HepG2 (cell line): Measurements from ENCODE around the gene ACOX3.

Experiments
- ATM ChIP-seq: fragments of 450-650 bp; IDR thresholded peaks from 2 replicates; pipeline ENCODE4 v1.7.1; 2017; ENCODE audit warnings: mild to moderate bottlenecking, borderline replicate concordance
- EP300 ChIP-seq, 3 experiments: sonication (generic) in 1 of 3; formaldehyde crosslinking in 1 of 3; IDR thresholded peaks; 2 replicates each; pipeline versions ENCODE4 v1.5.1 to v1.6.1; 2011 to 2020; ENCODE audit warnings: low read depth in 2 of 3, low read length in 2 of 3, borderline replicate concordance in 1 of 3, improper control_type of control experiment in 1 of 3, mild to moderate bottlenecking in 1 of 3, missing genetic modification reagents in 1 of 3, moderate library complexity in 1 of 3
- GLI4 ChIP-seq: sonication (generic); formaldehyde crosslinking; IDR thresholded peaks from 2 replicates; pipeline ENCODE4 v1.5.1; 2020; ENCODE audit warnings: missing genetic modification reagents, mild to moderate bottlenecking, moderate library complexity, borderline replicate concordance
- HDAC6 ChIP-seq: fragments of 200-600 bp; sonication (generic); IDR thresholded peaks from 2 replicates; pipeline ENCODE4 v1.7.0; 2017; ENCODE audit warnings: mild to moderate bottlenecking, antibody characterized with exemption, low read length, low read depth
- HNRNPUL1 ChIP-seq: fragments of 200-400 bp; formaldehyde crosslinking; IDR thresholded peaks from 2 replicates; pipeline ENCODE4 v1.6.1; 2017; ENCODE audit warnings: low read depth, mild to moderate bottlenecking, low read length, moderate library complexity
- JUN ChIP-seq: sonication (generic); formaldehyde crosslinking; IDR thresholded peaks from 2 replicates; pipeline ENCODE4 v1.4.0; 2020; ENCODE audit warnings: mild to moderate bottlenecking, missing genetic modification reagents
- RNF2 ChIP-seq: fragments of 450-650 bp; conservative IDR thresholded peaks from 2 replicates; pipeline ENCODE4 v1.6.1; 2016; ENCODE audit warnings: low read depth
- RXRA ChIP-seq: sonication (generic); formaldehyde crosslinking; IDR thresholded peaks from 2 replicates; pipeline ENCODE4 v1.5.1; 2020; ENCODE audit warnings: missing genetic modification reagents
- SP1 ChIP-seq, 2 experiments: fragments of 450-650 bp in 1 of 2; sonication (generic) in 1 of 2; formaldehyde crosslinking in 1 of 2; IDR thresholded peaks; 2 replicates each; pipeline versions ENCODE4 v1.4.0 to v1.6.1; 2016 to 2020; ENCODE audit warnings: missing genetic modification reagents in 1 of 2
- TBX2 ChIP-seq: sonication (generic); formaldehyde crosslinking; IDR thresholded peaks from 2 replicates; pipeline ENCODE4 v1.5.0; 2020; ENCODE audit warnings: missing genetic modification reagents, mild to moderate bottlenecking, borderline replicate concordance
- TF ChIP-seq, protein P1 (sequence below): sonication (generic); formaldehyde crosslinking; IDR thresholded peaks from 2 replicates; pipeline ENCODE4 v1.8.1; 2023; ENCODE audit warnings: mild to moderate bottlenecking, missing genetic modification reagents, borderline replicate concordance
- TF ChIP-seq, protein P2 (sequence below): sonication (generic); formaldehyde crosslinking; IDR thresholded peaks from 2 replicates; pipeline ENCODE4 v1.4.0; 2020; ENCODE audit warnings: mild to moderate bottlenecking, missing genetic modification reagents
- TF ChIP-seq, protein P3 (sequence below): sonication (generic); formaldehyde crosslinking; IDR thresholded peaks from 2 replicates; pipeline ENCODE4 v1.4.0; 2020; ENCODE audit warnings: missing genetic modification reagents, borderline replicate concordance
- TF ChIP-seq, protein P4 (sequence below): IDR thresholded peaks from 2 replicates; pipeline ENCODE4 v1.4.0; 2020; ENCODE audit warnings: mild to moderate bottlenecking, missing genetic modification reagents

DNA sequence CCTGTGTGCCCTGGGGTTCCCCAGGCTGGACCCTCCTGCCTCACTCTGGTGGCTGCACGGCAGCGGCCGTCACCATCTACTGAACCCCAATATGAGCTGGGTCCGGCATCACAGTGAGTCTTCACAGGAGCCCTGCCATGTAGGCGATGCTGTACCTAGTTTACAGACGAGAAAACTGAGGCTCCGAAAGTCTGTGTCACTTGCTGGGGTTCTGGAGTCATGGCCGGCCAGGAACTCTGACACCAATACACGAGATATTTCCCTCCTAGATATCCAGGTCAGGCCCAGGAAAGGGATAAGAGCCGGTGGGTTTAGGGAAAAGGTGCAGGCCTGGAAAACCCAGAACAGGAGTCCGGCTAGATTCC, 96.6 kb downstream of the ACOX3 start:
- TF ChIP-seq RNF2 (no peak), SP1 (IDR thresholded peaks at IDR 0.05) (no peak), SP1 (CRISPR knock-in tag; IDR thresholded peaks at IDR 0.05) (no peak), TBX2 (CRISPR knock-in tag) (no peak), RXRA (CRISPR knock-in tag) (no peak), HNRNPUL1 (no peak), JUN (no peak), HDAC6 (no peak), ATM (no peak), GLI4 (CRISPR knock-in tag) (no peak), EP300 (IDR thresholded peaks at IDR 0.05; ENCODE audit: low read depth in 2 of 2, low read length in 2 of 2) (no peak), EP300 (CRISPR knock-in tag; IDR thresholded peaks at IDR 0.05; ENCODE audit: borderline replicate concordance) (no peak)
- TF ChIP-seq, protein P1, sequence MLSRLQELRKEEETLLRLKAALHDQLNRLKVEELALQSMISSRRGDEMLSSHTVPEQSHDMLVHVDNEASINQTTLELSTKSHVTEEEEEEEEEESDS: no peak
- TF ChIP-seq, protein P2, sequence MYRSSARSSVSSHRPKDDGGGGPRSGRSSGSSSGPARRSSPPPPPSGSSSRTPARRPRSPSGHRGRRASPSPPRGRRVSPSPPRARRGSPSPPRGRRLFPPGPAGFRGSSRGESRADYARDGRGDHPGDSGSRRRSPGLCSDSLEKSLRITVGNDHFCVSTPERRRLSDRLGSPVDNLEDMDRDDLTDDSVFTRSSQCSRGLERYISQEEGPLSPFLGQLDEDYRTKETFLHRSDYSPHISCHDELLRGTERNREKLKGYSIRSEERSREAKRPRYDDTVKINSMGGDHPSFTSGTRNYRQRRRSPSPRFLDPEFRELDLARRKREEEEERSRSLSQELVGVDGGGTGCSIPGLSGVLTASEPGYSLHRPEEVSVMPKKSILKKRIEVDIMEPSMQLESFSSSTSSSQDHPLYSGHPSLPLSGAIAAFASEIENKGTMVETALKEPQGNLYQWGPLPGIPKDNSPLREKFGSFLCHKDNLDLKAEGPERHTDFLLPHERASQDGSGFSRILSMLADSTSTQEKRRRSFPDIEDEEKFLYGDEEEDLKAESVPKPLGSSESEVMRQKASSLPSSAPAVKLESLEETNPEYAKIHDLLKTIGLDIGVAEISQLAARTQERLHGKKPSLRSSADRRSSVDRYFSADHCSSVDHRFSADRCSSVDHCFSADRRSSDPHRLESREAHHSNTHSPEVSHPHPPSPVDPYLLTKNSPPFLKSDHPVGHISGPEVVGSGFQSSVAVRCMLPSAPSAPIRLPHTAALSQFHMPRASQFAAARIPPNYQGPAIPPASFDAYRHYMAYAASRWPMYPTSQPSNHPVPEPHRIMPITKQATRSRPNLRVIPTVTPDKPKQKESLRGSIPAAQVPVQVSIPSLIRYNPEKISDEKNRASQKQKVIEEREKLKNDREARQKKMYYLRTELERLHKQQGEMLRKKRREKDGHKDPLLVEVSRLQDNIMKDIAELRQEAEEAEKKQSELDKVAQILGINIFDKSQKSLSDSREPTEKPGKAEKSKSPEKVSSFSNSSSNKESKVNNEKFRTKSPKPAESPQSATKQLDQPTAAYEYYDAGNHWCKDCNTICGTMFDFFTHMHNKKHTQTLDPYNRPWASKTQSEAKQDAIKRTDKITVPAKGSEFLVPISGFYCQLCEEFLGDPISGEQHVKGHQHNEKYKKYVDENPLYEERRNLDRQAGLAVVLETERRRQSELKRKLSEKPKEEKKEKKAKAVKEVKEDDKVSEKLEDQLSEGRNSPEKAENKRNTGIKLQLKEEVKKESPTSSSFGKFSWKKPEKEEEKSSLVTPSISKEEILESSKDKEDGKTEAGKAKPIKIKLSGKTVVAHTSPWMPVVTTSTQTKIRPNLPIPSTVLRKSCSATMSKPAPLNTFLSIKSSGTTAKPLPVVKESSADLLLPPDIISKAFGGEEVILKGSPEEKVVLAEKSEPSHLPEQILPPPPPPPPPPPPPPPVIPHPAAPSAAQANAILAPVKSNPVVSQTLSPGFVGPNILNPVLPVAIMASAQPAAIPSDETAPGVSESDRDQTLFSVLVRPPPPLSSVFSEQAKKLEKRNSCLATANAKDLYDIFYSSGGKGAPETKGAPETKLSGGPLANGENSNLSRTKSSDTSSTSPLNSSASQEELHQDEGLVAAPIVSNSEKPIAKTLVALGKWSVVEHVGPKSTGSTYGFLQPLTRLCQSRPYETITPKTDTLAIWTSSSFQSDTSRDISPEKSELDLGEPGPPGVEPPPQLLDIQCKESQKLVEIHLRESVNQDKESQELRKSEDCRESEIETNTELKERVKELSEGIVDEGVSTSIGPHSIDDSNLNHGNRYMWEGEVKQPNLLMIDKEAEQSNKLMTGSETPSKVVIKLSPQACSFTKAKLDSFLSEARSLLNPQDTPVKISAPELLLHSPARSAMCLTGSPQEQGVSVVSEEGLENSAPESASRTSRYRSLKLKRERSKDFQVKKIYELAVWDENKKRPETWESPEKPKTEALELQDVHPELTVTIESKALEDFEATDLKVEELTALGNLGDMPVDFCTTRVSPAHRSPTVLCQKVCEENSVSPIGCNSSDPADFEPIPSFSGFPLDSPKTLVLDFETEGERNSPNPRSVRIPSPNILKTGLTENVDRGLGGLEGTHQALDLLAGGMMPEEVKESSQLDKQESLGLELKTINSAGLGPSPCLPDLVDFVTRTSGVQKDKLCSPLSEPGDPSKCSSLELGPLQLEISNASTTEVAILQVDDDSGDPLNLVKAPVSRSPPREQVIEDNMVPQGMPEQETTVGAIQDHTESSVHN (CRISPR knock-in tag): no peak
- TF ChIP-seq, protein P3, sequence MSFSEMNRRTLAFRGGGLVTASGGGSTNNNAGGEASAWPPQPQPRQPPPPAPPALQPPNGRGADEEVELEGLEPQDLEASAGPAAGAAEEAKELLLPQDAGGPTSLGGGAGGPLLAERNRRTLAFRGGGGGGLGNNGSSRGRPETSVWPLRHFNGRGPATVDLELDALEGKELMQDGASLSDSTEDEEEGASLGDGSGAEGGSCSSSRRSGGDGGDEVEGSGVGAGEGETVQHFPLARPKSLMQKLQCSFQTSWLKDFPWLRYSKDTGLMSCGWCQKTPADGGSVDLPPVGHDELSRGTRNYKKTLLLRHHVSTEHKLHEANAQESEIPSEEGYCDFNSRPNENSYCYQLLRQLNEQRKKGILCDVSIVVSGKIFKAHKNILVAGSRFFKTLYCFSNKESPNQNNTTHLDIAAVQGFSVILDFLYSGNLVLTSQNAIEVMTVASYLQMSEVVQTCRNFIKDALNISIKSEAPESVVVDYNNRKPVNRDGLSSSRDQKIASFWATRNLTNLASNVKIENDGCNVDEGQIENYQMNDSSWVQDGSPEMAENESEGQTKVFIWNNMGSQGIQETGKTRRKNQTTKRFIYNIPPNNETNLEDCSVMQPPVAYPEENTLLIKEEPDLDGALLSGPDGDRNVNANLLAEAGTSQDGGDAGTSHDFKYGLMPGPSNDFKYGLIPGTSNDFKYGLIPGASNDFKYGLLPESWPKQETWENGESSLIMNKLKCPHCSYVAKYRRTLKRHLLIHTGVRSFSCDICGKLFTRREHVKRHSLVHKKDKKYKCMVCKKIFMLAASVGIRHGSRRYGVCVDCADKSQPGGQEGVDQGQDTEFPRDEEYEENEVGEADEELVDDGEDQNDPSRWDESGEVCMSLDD: no peak
- TF ChIP-seq, protein P4, sequence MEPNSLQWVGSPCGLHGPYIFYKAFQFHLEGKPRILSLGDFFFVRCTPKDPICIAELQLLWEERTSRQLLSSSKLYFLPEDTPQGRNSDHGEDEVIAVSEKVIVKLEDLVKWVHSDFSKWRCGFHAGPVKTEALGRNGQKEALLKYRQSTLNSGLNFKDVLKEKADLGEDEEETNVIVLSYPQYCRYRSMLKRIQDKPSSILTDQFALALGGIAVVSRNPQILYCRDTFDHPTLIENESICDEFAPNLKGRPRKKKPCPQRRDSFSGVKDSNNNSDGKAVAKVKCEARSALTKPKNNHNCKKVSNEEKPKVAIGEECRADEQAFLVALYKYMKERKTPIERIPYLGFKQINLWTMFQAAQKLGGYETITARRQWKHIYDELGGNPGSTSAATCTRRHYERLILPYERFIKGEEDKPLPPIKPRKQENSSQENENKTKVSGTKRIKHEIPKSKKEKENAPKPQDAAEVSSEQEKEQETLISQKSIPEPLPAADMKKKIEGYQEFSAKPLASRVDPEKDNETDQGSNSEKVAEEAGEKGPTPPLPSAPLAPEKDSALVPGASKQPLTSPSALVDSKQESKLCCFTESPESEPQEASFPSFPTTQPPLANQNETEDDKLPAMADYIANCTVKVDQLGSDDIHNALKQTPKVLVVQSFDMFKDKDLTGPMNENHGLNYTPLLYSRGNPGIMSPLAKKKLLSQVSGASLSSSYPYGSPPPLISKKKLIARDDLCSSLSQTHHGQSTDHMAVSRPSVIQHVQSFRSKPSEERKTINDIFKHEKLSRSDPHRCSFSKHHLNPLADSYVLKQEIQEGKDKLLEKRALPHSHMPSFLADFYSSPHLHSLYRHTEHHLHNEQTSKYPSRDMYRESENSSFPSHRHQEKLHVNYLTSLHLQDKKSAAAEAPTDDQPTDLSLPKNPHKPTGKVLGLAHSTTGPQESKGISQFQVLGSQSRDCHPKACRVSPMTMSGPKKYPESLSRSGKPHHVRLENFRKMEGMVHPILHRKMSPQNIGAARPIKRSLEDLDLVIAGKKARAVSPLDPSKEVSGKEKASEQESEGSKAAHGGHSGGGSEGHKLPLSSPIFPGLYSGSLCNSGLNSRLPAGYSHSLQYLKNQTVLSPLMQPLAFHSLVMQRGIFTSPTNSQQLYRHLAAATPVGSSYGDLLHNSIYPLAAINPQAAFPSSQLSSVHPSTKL (CRISPR knock-in tag): no peak
